ENCODE measurements around the gene ICAM3. TPM values are rescaled to one million over a fixed set of nuclear protein-coding genes. Genes with fewer than 3 reads are reported as not detected.

ICAM3 gene
- total RNA-seq, 1 experiment from 2014 or later, result 7.9 TPM

- intact Hi-C loops (cut with micrococcal nuclease), result no loop called here
- peaks cover 18% of the 10 kb centered on the region for H3K4me1 Mint-ChIP-seq (ENCODE audit: insufficient read depth, unreplicated experiment)
- peak overlapping the region; percentile 90 for H3K27ac Mint-ChIP-seq (ENCODE audit: low read depth, unreplicated experiment)
- ChIA-PET POLR2A (interaction anchor here (0.5 to 0.9 kb wide), 2 partner anchors 18 to 37 kb away, joined by 3 to 5 read pairs; no protein-coding TSS in a partner anchor), CTCF (interaction anchor here (0.6 to 1.2 kb wide), 5 partner anchors 14 to 72 kb away, joined by 3 to 4 read pairs (median 3); no protein-coding TSS in a partner anchor)
- no peak for DNase-seq (ENCODE audit: unreplicated experiment)
- peak overlapping the region; percentile 93 for H3K4me3 Mint-ChIP-seq (ENCODE audit: unreplicated experiment)
- TF ChIP-seq CTCF (IDR thresholded peaks at IDR 0.05; ENCODE audit: unreplicated experiment), result no peak
- H3K9me3 Mint-ChIP-seq (ENCODE audit: unreplicated experiment), result no peaks in the 10 kb centered on the region
- TSS peak; percentile 13 for BruUV-seq (replicated peaks)
- H3K36me3 Mint-ChIP-seq (ENCODE audit: insufficient read depth, unreplicated experiment), result peaks cover 54% of the 10 kb centered on the region
- H3K27me3 Mint-ChIP-seq (ENCODE audit: insufficient read depth, unreplicated experiment), result no peaks in the 10 kb centered on the region
Observed at GRCh38 chr19:10316229-10317044, 23.0 kb downstream of the ICAM3 start.

GRCh38 chr19:10315335-10316214 lies 23.8 kb downstream of the ICAM3 start, which contains the start of gene FDX2:
FDX2 (minus strand) TSS chr19:10316015; CDS start chr19:10315996, 19 bp downstream.
- H3K27me3 Mint-ChIP-seq (ENCODE audit: insufficient read depth, unreplicated experiment), result no peaks in the 10 kb centered on the region
- ChIA-PET POLR2A (interaction anchor here (0.6 to 1.6 kb wide), 6 partner anchors 19 to 87 kb away, joined by 3 to 11 read pairs (median 4); partner anchors contain the start of genes ICAM5 and RAVER1), CTCF (interaction anchor here (0.5 to 1.8 kb wide), 6 partner anchors 17 to 1858 kb away, joined by 3 to 5 read pairs (median 4); no protein-coding TSS in a partner anchor)
- BruUV-seq (replicated peaks), result no TSS peak
- H3K4me1 Mint-ChIP-seq (ENCODE audit: insufficient read depth, unreplicated experiment), result peaks cover 18% of the 10 kb centered on the region
- peak; percentile 84 for DNase-seq (ENCODE audit: unreplicated experiment)
- peaks cover 51% of the 10 kb centered on the region for H3K36me3 Mint-ChIP-seq (ENCODE audit: insufficient read depth, unreplicated experiment)
- H3K4me3 Mint-ChIP-seq (ENCODE audit: unreplicated experiment), result peak within 1 kb of the TSS; percentile 93
- intact Hi-C loops (cut with micrococcal nuclease), result no loop called here
- no peaks in the 10 kb centered on the region for H3K9me3 Mint-ChIP-seq (ENCODE audit: unreplicated experiment)
- TF ChIP-seq CTCF (IDR thresholded peaks at IDR 0.05; ENCODE audit: unreplicated experiment), result no peak
- peak within 1 kb of the TSS; percentile 90 for H3K27ac Mint-ChIP-seq (ENCODE audit: low read depth, unreplicated experiment)

- ChIA-PET POLR2A (no interaction called here), CTCF (interaction anchor here (0.6 kb wide), 1 partner anchor 378 kb away, joined by 3 read pairs; no protein-coding TSS in a partner anchor)
- intact Hi-C loops (cut with micrococcal nuclease), result no loop called here
- no peaks in the 10 kb centered on the region for H3K27me3 Mint-ChIP-seq (ENCODE audit: insufficient read depth, unreplicated experiment)
- H3K4me3 Mint-ChIP-seq (ENCODE audit: unreplicated experiment), result no peak within 1 kb of the TSS
- no peaks in the 10 kb centered on the region for H3K9me3 Mint-ChIP-seq (ENCODE audit: unreplicated experiment)
- no peak for DNase-seq (ENCODE audit: unreplicated experiment)
- H3K4me1 Mint-ChIP-seq (ENCODE audit: insufficient read depth, unreplicated experiment), result peaks cover 1% of the 10 kb centered on the region
- TF ChIP-seq CTCF (IDR thresholded peaks at IDR 0.05; ENCODE audit: unreplicated experiment), result no peak
- no peak within 1 kb of the TSS for H3K27ac Mint-ChIP-seq (ENCODE audit: low read depth, unreplicated experiment)
- H3K36me3 Mint-ChIP-seq (ENCODE audit: insufficient read depth, unreplicated experiment), result peaks cover 11% of the 10 kb centered on the region
- BruUV-seq (replicated peaks), result no TSS peak
Observed at GRCh38 chr19:10309423-10309822, 30.0 kb downstream of the ICAM3 start, which contains the start of gene ZGLP1. ZGLP1 (minus strand) TSS chr19:10309815.

Measured in MCF 10A (cell line).